H1 (cell line): ENCODE results near the gene GIMAP4. TPM values are rescaled to one million over a fixed set of nuclear protein-coding genes. Genes with fewer than 3 reads are reported as not detected.

ENCODE experiments used
- CBX8 ChIP-seq: fragments of 300-800, 300-1000 bp; sonication (generic); IDR thresholded peaks from 2 replicates; pipeline ENCODE4 v1.7.1; 2016; ENCODE audit warnings: low read depth, low read length, borderline replicate concordance
- CTBP2 ChIP-seq: IDR thresholded peaks from 2 replicates; pipeline ENCODE4 v1.7.0; 2011; ENCODE audit warnings: borderline replicate concordance, mild to moderate bottlenecking, moderate library complexity, mixed read lengths, low read length; ENCODE audit not compliant: insufficient read depth, insufficient read length
- KDM1A ChIP-seq: fragments of 200-600, 300-600 bp; sonication (generic); IDR thresholded peaks from 2 replicates; pipeline ENCODE4 v1.7.1; 2016; ENCODE audit warnings: mild to moderate bottlenecking, low read length, borderline replicate concordance
- RBBP5 ChIP-seq: IDR thresholded peaks from 2 replicates; pipeline ENCODE4 v1.7.1; 2012; ENCODE audit warnings: low read depth, mild to moderate bottlenecking, inconsistent platforms, low read length, moderate library complexity, borderline replicate concordance
- SP2 ChIP-seq: IDR thresholded peaks from 2 replicates; pipeline ENCODE4 v1.6.1; 2012; ENCODE audit warnings: mild to moderate bottlenecking, low read length, inconsistent platforms
- polyA plus RNA-seq, 7 experiments: library from polyadenylated mRNA; depleted of rRNA in 3 of 7; stranded (reverse) in 5 of 7; unstranded in 2 of 7; fragments of >200 nt in 5 of 7; fragments of 200-250 nt in 2 of 7; gene quantifications; 1 replicate in 5 of 7; 2 replicates in 1 of 7; 4 replicates in 1 of 7; pipeline versions ENCODE4 v1.2.1 to v1.2.3, GENCODE V29; 2011 to 2013; ENCODE audit warnings: missing spikeins in 2 of 7, mixed read lengths in 2 of 7
- total RNA-seq: library from RNA; stranded (reverse); fragmentation: NEBNext Ultra II Directional; extraction: Animal tissue kit (Norgen Biotek cat#: 25700); gene quantifications from 2 replicates; pipeline ENCODE4 v1.2.1, GENCODE V29; 2021

Gene GIMAP4
- total and polyA plus RNA-seq, 2 of the 8 experiments (the other 6 are each of a cell fraction or from before 2014, with no cell fraction given), result 0.20 to 0.22 TPM

DNA sequence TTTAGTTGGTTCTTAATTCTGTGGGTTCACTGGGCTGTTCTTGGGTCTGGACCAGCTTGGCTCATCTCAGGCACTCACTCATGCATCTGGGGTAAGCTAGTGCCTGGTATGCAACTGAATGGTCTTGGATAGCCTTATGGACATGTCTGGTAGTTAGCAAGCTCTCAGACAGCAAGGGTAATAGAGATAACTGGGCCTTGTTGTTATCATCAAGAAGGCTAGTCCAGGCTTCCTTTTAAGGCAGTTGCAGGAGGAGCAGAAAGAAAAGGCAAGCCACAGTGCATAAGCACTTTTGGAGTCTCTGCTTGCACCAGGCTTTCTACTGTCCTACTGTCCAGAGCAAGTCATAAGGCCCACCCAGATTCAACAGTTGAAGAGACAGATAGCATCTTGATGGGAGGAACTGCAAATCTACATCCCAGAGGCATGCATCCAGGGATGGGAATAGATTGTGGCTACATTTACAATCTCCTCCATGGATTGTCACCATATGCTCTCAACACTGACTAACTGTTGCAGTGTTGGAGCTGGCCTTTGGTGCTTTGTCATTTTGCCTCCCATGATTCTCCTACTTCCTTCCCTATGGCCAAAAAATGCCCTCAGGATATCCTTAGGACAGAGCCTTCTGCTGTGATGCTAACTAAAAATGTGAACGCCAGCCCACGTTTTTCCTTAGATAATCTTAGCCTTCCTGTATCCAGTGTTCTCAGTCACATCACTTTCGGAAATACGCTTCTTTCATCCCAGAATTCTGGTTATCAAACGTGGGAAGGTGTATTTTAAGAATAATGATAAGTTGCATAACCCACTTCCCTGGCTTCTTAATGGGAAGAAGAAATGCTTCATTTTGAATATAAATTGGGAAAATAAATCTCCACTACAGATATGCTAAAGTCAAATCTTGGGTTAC is 3.6 kb downstream of the GIMAP4 start (continued):
- TF ChIP-seq CTBP2 (no peak), CBX8 (no peak), SP2 (no peak), RBBP5 (no peak), KDM1A (no peak)
